ENCODE data around the gene RAMP2. TPM values are rescaled to one million over a fixed set of nuclear protein-coding genes. Genes with fewer than 3 reads are reported as not detected.
A peak's percentile ranks its signal among the peaks of the same experiment; 100 is the strongest.

Gene RAMP2
- total and polyA plus RNA-seq, 2 of the 4 experiments (the other 2 are of a cell fraction) = 0.18 to 2.5 TPM

- no peak for TF ChIP-seq RCOR1 (IDR thresholded peaks at IDR 0.05; ENCODE audit: insufficient replicate concordance, low read length)
- TF ChIP-seq FOS (IDR thresholded peaks at IDR 0.05; ENCODE audit: low read depth, low read length) = no peak
Observed at GRCh38 chr17:42773290-42774035, 12.4 kb downstream of the RAMP2 start, which contains the start of gene VPS25 (continued).

GRCh38 chr17:42774066-42774745 is 13.2 kb downstream of the RAMP2 start:
- peak overlapping the region; percentile 64 for H2BK20ac ChIP-seq (ENCODE audit: low read depth, low read length)
- H4K91ac ChIP-seq (ENCODE audit: insufficient read depth, low read depth, low read length) = peak overlapping the region; percentile 95
- H3K9me1 ChIP-seq (ENCODE audit: insufficient read depth, low read length) = peaks cover 7% of the 10 kb centered on the region; the same call in 1 of the 2 replicates
- H3K56ac ChIP-seq (ENCODE audit: extremely low read depth, insufficient read depth, low read length) = peak overlapping the region; percentile 97
- dilution Hi-C loops (cut with HindIII; ENCODE audit: low sequenced_read_pairs, unreplicated experiment) (no loop called here), intact Hi-C loops (cut with micrococcal nuclease) (no loop called here), in situ Hi-C loops (cut with MboI; ENCODE audit: low sequenced_read_pairs) (no loop called here)
- peak overlapping the region; percentile 84 for H3K4me3 ChIP-seq (ENCODE audit: insufficient read depth, low read depth, low read length)
- no peaks in the 10 kb centered on the region for H3K9me3 ChIP-seq (ENCODE audit: control insufficient read depth, insufficient read depth, low read length)
- no peaks in the 10 kb centered on the region for H4K20me1 ChIP-seq (ENCODE audit: insufficient read depth, low read length)
- H2BK5ac ChIP-seq (ENCODE audit: low read depth, low read length, poor library complexity, severe bottlenecking) = peak overlapping the region; percentile 90
- CTCF ChIA-PET = interaction anchor here (0.6 kb wide), 1 partner anchor 223 kb away, joined by 3 read pairs; no protein-coding TSS in a partner anchor
- ATAC-seq (ENCODE audit: low read depth) (peak; percentile 40), DNase-seq (peak; percentile 55)
- H4K8ac ChIP-seq (ENCODE audit: low read depth in 2 of 2, low read length in 2 of 2) = peak overlapping the region; percentile 81 to 97
- peak overlapping the region; percentile 97 for H2AK9ac ChIP-seq (replicated peaks; ENCODE audit: low read depth, low read length, poor library complexity)
- peak overlapping the region; percentile 90 for H3K4me2 ChIP-seq (ENCODE audit: low read depth, low read length)
- H3K23ac ChIP-seq (ENCODE audit: low read depth, low read length) = peak overlapping the region; percentile 61
- peak overlapping the region; percentile 94 for H2AK5ac ChIP-seq (ENCODE audit: low read depth, low read length)
- H4K5ac ChIP-seq (ENCODE audit: low read depth, low read length) = peak overlapping the region; percentile 92; the same call in 1 of the 2 replicates
- H3K9ac ChIP-seq (ENCODE audit: low read depth, low read length) = peak overlapping the region; percentile 97
- peak overlapping the region; percentile 96 for H3K27ac ChIP-seq (ENCODE audit: insufficient read depth, low read length)
- H3K79me1 ChIP-seq (ENCODE audit: low read depth in 1 of 2, low read length in 2 of 2) = peaks cover 16 to 36% of the 10 kb centered on the region in 2 experiments; a peak in 3 of 4 replicates
- BruUV-seq (replicated peaks) = TSS peak; percentile 77
- H2AFZ ChIP-seq (replicated peaks; ENCODE audit: low read length, poor library complexity) = peak overlapping the region; percentile 90
- H3K4ac ChIP-seq (ENCODE audit: low read depth, low read length) = peak overlapping the region; percentile 96
- H3K4me1 ChIP-seq (ENCODE audit: control insufficient read depth, insufficient read depth, low read length) = peaks cover 2% of the 10 kb centered on the region; the same call in 1 of the 2 replicates
- no peaks in the 10 kb centered on the region for H3K27me3 ChIP-seq (ENCODE audit: control insufficient read depth, insufficient read depth, low read length)
- peak overlapping the region; percentile 76 for H3K14ac ChIP-seq (replicated peaks; ENCODE audit: low read depth, low read length)
- peaks cover 22% of the 10 kb centered on the region for H3K36me3 ChIP-seq (ENCODE audit: control insufficient read depth, insufficient read depth, low read length)
- H2BK120ac ChIP-seq (ENCODE audit: low read depth, low read length) = peak overlapping the region; percentile 75
- H3K18ac ChIP-seq (ENCODE audit: low read depth, low read length) = peak overlapping the region; percentile 21; the same call in 1 of the 2 replicates
- peak overlapping the region; percentile 98; the same call in 2 of the 3 replicates for H2BK15ac ChIP-seq (ENCODE audit: low read depth, low read length)
- POLR2A ChIA-PET (ENCODE audit: unreplicated experiment) = no interaction called here
- no CpG with 5 or more reads among the region's 3 CpGs for WGBS, 2 experiments (ENCODE audit: extremely low coverage in 2 of 2, insufficient read length in 1 of 2)
- TF ChIP-seq MAFK (IDR thresholded peaks at IDR 0.05; ENCODE audit: low read depth, low read length) = no peak
- TF ChIP-seq USF2 (IDR thresholded peaks at IDR 0.05; ENCODE audit: low read depth, low read length) = no peak
- TF ChIP-seq RCOR1 (IDR thresholded peaks at IDR 0.05; ENCODE audit: insufficient replicate concordance, low read length) = no peak
- TF ChIP-seq BHLHE40 (IDR thresholded peaks at IDR 0.05; ENCODE audit: low read depth, low read length) = no peak
- TF ChIP-seq POLR2A (IDR thresholded peaks at IDR 0.05; ENCODE audit: low read depth, low read length) = no peak
- TF ChIP-seq RAD21 (IDR thresholded peaks at IDR 0.05; ENCODE audit: low read length) = no peak
- no peak for TF ChIP-seq FOS (IDR thresholded peaks at IDR 0.05; ENCODE audit: low read depth, low read length)
- no peak for TF ChIP-seq RFX5 (IDR thresholded peaks at IDR 0.05; ENCODE audit: low read depth, low read length)
- TF ChIP-seq MAZ (IDR thresholded peaks at IDR 0.05; ENCODE audit: borderline replicate concordance, low read depth, low read length) = no peak
- TF ChIP-seq ELK1 (IDR thresholded peaks at IDR 0.05; ENCODE audit: borderline replicate concordance, low read depth, low read length) = no peak
- TF ChIP-seq CHD1 (IDR thresholded peaks at IDR 0.05; ENCODE audit: low read depth, low read length) = no peak
- no peak for TF ChIP-seq CEBPB (IDR thresholded peaks at IDR 0.05; ENCODE audit: low read depth, low read length)
- no peak for TF ChIP-seq NFE2L2 (IDR thresholded peaks at IDR 0.05; ENCODE audit: low read depth, low read length)
